ENCODE measurements around the gene BAX.

The BAX gene

GRCh38 chr19:48967346-48968178, 12.9 kb downstream of the BAX start:
- Histone ChIP-seq H3K4me1 (ENCODE audit: insufficient read depth, insufficient read length) (peaks cover 2% of the 10 kb centered on the region), H3K4me3 (ENCODE audit: insufficient read length, low read depth) (peak overlapping the region; percentile 1), H3K36me3 (ENCODE audit: insufficient read depth, insufficient read length, low read length) (peaks cover 51% of the 10 kb centered on the region), H3K9me3 (ENCODE audit: insufficient read depth, low read length) (no peaks in the 10 kb centered on the region; the same call in 1 of the 2 replicates), H3K9ac (ENCODE audit: insufficient read length, low read depth) (no peak overlapping the region), H3K27me3 (ENCODE audit: insufficient read depth, insufficient read length) (no peaks in the 10 kb centered on the region)
- no peak for DNase-seq (ENCODE audit: low read depth, low spot score)
- TF ChIP-seq ZNF274 (IDR thresholded peaks at IDR 0.05; ENCODE audit: low read depth, low read length) (no peak), SUZ12 (IDR thresholded peaks at IDR 0.05; ENCODE audit: extremely low read depth, insufficient read depth, insufficient read length) (no peak), YY1 (IDR thresholded peaks at IDR 0.05; ENCODE audit: insufficient read depth, insufficient read length) (no peak)

DNA sequence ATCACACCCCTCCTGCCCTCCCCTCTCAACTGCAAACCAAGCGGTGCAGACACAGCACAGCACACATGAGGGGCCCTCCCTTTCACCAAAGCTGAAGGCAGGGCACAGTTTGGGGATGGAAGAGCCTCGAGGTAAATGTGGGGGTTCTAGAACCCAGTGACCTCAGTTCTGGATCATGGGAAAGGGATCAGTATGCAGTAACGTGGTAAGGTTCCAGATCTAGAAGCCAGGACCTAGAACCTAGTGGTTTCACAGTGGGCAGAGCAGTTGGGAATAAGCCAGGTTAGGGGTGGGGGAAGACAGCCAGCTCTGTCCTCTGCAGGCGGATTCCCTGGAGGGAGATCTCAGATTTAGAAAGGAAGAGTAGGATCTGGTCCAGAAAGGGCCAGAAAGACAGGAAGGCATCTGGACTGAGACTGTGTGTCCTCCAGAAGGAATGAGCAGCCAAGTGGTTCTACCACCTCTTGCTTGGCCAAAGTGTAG, 13.5 kb downstream of the BAX start:
- peaks cover 56% of the 10 kb centered on the region for H3K36me3 ChIP-seq (ENCODE audit: insufficient read depth, insufficient read length, low read length)
- no peak overlapping the region for H3K4me3 ChIP-seq (ENCODE audit: insufficient read length, low read depth)
- no peaks in the 10 kb centered on the region for H3K27me3 ChIP-seq (ENCODE audit: insufficient read depth, insufficient read length)
- no peak overlapping the region for H3K9ac ChIP-seq (ENCODE audit: insufficient read length, low read depth)
- no peak for DNase-seq (ENCODE audit: low read depth, low spot score)
- no peaks in the 10 kb centered on the region; the same call in 1 of the 2 replicates for H3K9me3 ChIP-seq (ENCODE audit: insufficient read depth, low read length)
- H3K4me1 ChIP-seq (ENCODE audit: insufficient read depth, insufficient read length): peaks cover 2% of the 10 kb centered on the region
- TF ChIP-seq ZNF274 (IDR thresholded peaks at IDR 0.05; ENCODE audit: low read depth, low read length): no peak
- no peak for TF ChIP-seq SUZ12 (IDR thresholded peaks at IDR 0.05; ENCODE audit: extremely low read depth, insufficient read depth, insufficient read length)
- TF ChIP-seq YY1 (IDR thresholded peaks at IDR 0.05; ENCODE audit: insufficient read depth, insufficient read length): no peak

- no peak for TF ChIP-seq YY1 (IDR thresholded peaks at IDR 0.05; ENCODE audit: insufficient read depth, insufficient read length)
- no peak for TF ChIP-seq SUZ12 (IDR thresholded peaks at IDR 0.05; ENCODE audit: extremely low read depth, insufficient read depth, insufficient read length)
- H3K36me3 ChIP-seq (ENCODE audit: insufficient read depth, insufficient read length, low read length): peaks cover 59% of the 10 kb centered on the region
- H3K9ac ChIP-seq (ENCODE audit: insufficient read length, low read depth): no peak overlapping the region
Observed at GRCh38 chr19:48968813-48969218, 14.1 kb downstream of the BAX start.

DNA sequence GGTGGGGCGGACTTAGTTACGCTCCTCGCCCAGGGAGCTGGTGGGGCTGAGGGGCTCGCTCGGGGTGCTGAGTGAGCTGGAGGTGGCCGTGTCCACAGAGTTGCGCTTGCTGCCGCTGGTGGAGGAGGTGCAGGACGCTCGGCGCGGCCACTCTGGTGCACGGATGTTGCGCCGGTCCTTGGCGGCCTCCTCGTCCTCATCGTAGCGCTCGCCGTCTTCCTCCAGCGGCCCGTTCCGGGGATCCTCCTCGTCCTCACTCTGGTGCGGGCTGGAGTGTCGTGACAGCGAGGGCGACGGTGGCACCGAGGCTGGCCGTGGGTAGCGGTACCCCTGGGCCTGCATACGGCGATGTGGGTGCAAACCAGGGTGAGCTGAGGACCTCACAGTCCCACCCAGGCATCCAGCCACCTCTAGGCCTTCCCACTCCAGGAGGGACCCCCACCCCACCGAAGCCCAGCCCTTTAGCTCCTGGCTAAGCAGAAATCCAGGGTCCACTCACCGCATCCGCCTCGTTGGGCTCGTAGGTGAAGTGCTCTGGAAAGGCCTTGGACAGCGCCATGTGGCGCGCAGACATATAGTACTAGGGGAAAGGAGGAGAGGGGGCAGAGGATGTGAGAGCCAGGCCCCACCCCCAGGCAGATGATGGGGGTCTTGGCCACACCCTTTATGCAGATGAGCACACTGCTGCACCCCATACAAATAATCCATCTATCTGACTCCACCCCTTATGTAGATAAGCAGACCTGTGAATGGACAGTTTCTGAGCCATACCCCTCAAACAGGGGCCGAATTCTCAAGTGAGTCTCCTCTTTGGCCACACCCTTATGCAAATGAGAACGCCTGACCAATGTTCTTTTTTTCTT, 14.8 kb downstream of the BAX start:
- DNase-seq (ENCODE audit: low read depth, low spot score): no peak
- Histone ChIP-seq H3K36me3 (ENCODE audit: insufficient read depth, insufficient read length, low read length) (peaks cover 66% of the 10 kb centered on the region), H3K27me3 (ENCODE audit: insufficient read depth, insufficient read length) (no peaks in the 10 kb centered on the region), H3K4me3 (ENCODE audit: insufficient read length, low read depth) (no peak overlapping the region), H3K9ac (ENCODE audit: insufficient read length, low read depth) (no peak overlapping the region), H3K4me1 (ENCODE audit: insufficient read depth, insufficient read length) (peaks cover 2% of the 10 kb centered on the region), H3K9me3 (ENCODE audit: insufficient read depth, low read length) (no peaks in the 10 kb centered on the region; the same call in 1 of the 2 replicates)
- TF ChIP-seq SUZ12 (IDR thresholded peaks at IDR 0.05; ENCODE audit: extremely low read depth, insufficient read depth, insufficient read length) (no peak), YY1 (IDR thresholded peaks at IDR 0.05; ENCODE audit: insufficient read depth, insufficient read length) (no peak), ZNF274 (IDR thresholded peaks at IDR 0.05; ENCODE audit: low read depth, low read length) (no peak)

More at GRCh38 chr19:48968813-48969218, 14.1 kb downstream of the BAX start:
- Histone ChIP-seq H3K27me3 (ENCODE audit: insufficient read depth, insufficient read length) (no peaks in the 10 kb centered on the region), H3K4me3 (ENCODE audit: insufficient read length, low read depth) (no peak overlapping the region), H3K9me3 (ENCODE audit: insufficient read depth, low read length) (no peaks in the 10 kb centered on the region; the same call in 1 of the 2 replicates), H3K4me1 (ENCODE audit: insufficient read depth, insufficient read length) (peaks cover 2% of the 10 kb centered on the region)
- DNase-seq (ENCODE audit: low read depth, low spot score): no peak

GRCh38 chr19:48970139-48970766, 15.6 kb downstream of the BAX start:
- H3K36me3 ChIP-seq (ENCODE audit: insufficient read depth, insufficient read length, low read length): peaks cover 69% of the 10 kb centered on the region
- TF ChIP-seq SUZ12 (IDR thresholded peaks at IDR 0.05; ENCODE audit: extremely low read depth, insufficient read depth, insufficient read length): no peak
- no peak overlapping the region for H3K9ac ChIP-seq (ENCODE audit: insufficient read length, low read depth)
- no peak overlapping the region for H3K4me3 ChIP-seq (ENCODE audit: insufficient read length, low read depth)
- no peaks in the 10 kb centered on the region for H3K27me3 ChIP-seq (ENCODE audit: insufficient read depth, insufficient read length)
- H3K9me3 ChIP-seq (ENCODE audit: insufficient read depth, low read length): no peaks in the 10 kb centered on the region; the same call in 1 of the 2 replicates
- no peak for DNase-seq (ENCODE audit: low read depth, low spot score)
- peaks cover 2% of the 10 kb centered on the region for H3K4me1 ChIP-seq (ENCODE audit: insufficient read depth, insufficient read length)

GRCh38 chr19:48970923-48971395, 16.3 kb downstream of the BAX start:
- peak overlapping the region; percentile 53 for H3K9ac ChIP-seq (ENCODE audit: insufficient read length, low read depth)
- no peak for DNase-seq (ENCODE audit: low read depth, low spot score)
- TF ChIP-seq ZNF274 (IDR thresholded peaks at IDR 0.05; ENCODE audit: low read depth, low read length): no peak
- TF ChIP-seq YY1 (IDR thresholded peaks at IDR 0.05; ENCODE audit: insufficient read depth, insufficient read length): no peak
- no peak for TF ChIP-seq SUZ12 (IDR thresholded peaks at IDR 0.05; ENCODE audit: extremely low read depth, insufficient read depth, insufficient read length)
- H3K4me3 ChIP-seq (ENCODE audit: insufficient read length, low read depth): no peak overlapping the region
- H3K27me3 ChIP-seq (ENCODE audit: insufficient read depth, insufficient read length): no peaks in the 10 kb centered on the region
- peaks cover 63% of the 10 kb centered on the region for H3K36me3 ChIP-seq (ENCODE audit: insufficient read depth, insufficient read length, low read length)
- H3K9me3 ChIP-seq (ENCODE audit: insufficient read depth, low read length): no peaks in the 10 kb centered on the region; the same call in 1 of the 2 replicates
- H3K4me1 ChIP-seq (ENCODE audit: insufficient read depth, insufficient read length): peaks cover 2% of the 10 kb centered on the region
